Stomach (tissue), 9 donors: ENCODE results near the gene SEMA4D. TPM values are rescaled to one million over a fixed set of nuclear protein-coding genes. Genes with fewer than 3 reads are reported as not detected.

ENCODE experiments used
- DNase-seq, 2 donors: peaks; one replicate each; pipeline versions ENCODE4 v3.0.0 to v3.0.0-alpha.2; 2013 to 2019
- H3K27ac ChIP-seq, 5 donors: fragments of 200-600 bp in 4 of 5; sonication (generic) in 4 of 5; one replicate each; pipeline ENCODE4 v1.5.1; 2013 to 2019; ENCODE audit warnings: mild to moderate bottlenecking in 1 of 5, moderate library complexity in 1 of 5
- H3K27me3 ChIP-seq, 3 donors: fragments of 200-600 bp; sonication (generic); one replicate each; pipeline ENCODE4 v1.5.1; 2017 to 2019; ENCODE audit warnings: mixed run types in 1 of 3
- H3K36me3 ChIP-seq, 4 donors: fragments of 200-600 bp; sonication (generic); 1 replicate in 3 of 4; 2 replicates in 1 of 4; pipeline ENCODE4 v1.5.1; 2016 to 2019
- H3K4me1 ChIP-seq, 4 donors: fragments of 200-600 bp; sonication (generic); one replicate each; pipeline ENCODE4 v1.5.1; 2016 to 2019
- H3K4me3 ChIP-seq, 4 donors: fragments of 200-600 bp; sonication (generic) in 3 of 4; one replicate each; pipeline ENCODE4 v1.5.1; 2016 to 2019; ENCODE audit warnings: mild to moderate bottlenecking in 1 of 4
- H3K9me3 ChIP-seq, 4 donors: fragments of 200-600 bp; sonication (generic); one replicate each; pipeline ENCODE4 v1.5.1; 2016 to 2019
- EP300 ChIP-seq: sonication (generic); formaldehyde crosslinking; IDR thresholded peaks from one replicate; pipeline ENCODE4 v1.6.1; 2017; ENCODE audit warnings: antibody characterized with exemption
- POLR2A ChIP-seq, 4 donors: fragments of 450-650 bp; IDR thresholded peaks; one replicate each; pipeline ENCODE4 v1.6.1; 2016; ENCODE audit warnings: antibody characterized with exemption in 4 of 4, control low read depth in 2 of 4, mild to moderate bottlenecking in 1 of 4, moderate library complexity in 1 of 4
- POLR2AphosphoS5 ChIP-seq, 3 donors: sonication (generic); formaldehyde crosslinking; IDR thresholded peaks; one replicate each; pipeline ENCODE4 v1.6.1; 2016; ENCODE audit warnings: antibody characterized with exemption in 3 of 3
- WGBS, 5 donors: extraction: QIAGEN DNeasy Blood & Tissue Kit in 3 of 5; methylation state at CpG; one replicate each; pipeline versions ENCODE4 v1.1.5 to v1.1.7; 2013 to 2018; 5-methylcytosine and 5-hydroxymethylcytosine counted together
- intact Hi-C: fragments of 100-400 bp; cut with DNase I; formaldehyde crosslinking; loops from one replicate; pipeline ENCODE4 v1.15.1; 2023; ENCODE audit warnings: low total_unique reads
- polyA plus RNA-seq, 3 donors: library from polyadenylated mRNA; stranded (reverse); fragments of 200-250 nt; gene quantifications; one replicate each; pipeline ENCODE4 v1.2.3, GENCODE V29; 2013
- total RNA-seq, 5 donors: library from RNA; depleted of rRNA; stranded (reverse); fragments of >200 nt; gene quantifications; one replicate each; pipeline versions ENCODE4 v1.1.0 to v1.2.3, GENCODE V29; 2014 to 2016
- TF ChIP-seq, protein P1 (sequence below), 7 experiments: fragments of 450-650 bp in 4 of 7; fragments of 200-600 bp in 3 of 7; sonication (generic) in 3 of 7; IDR thresholded peaks; one replicate each; pipeline ENCODE4 v1.5.1; 2016 to 2019; ENCODE audit warnings: antibody characterized with exemption in 7 of 7, control low read depth in 2 of 7, mild to moderate bottlenecking in 1 of 7
- donor health status: healthy with polysubstance abuse.
- donor health status: Bipolar disorder and iron deficiency.
- donor health status: healthy.

The SEMA4D gene
- total and polyA plus RNA-seq, 8 donors, result 4.9 to 43.3 (median 12.5) TPM

- TF ChIP-seq, protein P1, sequence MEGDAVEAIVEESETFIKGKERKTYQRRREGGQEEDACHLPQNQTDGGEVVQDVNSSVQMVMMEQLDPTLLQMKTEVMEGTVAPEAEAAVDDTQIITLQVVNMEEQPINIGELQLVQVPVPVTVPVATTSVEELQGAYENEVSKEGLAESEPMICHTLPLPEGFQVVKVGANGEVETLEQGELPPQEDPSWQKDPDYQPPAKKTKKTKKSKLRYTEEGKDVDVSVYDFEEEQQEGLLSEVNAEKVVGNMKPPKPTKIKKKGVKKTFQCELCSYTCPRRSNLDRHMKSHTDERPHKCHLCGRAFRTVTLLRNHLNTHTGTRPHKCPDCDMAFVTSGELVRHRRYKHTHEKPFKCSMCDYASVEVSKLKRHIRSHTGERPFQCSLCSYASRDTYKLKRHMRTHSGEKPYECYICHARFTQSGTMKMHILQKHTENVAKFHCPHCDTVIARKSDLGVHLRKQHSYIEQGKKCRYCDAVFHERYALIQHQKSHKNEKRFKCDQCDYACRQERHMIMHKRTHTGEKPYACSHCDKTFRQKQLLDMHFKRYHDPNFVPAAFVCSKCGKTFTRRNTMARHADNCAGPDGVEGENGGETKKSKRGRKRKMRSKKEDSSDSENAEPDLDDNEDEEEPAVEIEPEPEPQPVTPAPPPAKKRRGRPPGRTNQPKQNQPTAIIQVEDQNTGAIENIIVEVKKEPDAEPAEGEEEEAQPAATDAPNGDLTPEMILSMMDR (IDR thresholded peaks at IDR 0.05), result no peak
- no peak for TF ChIP-seq POLR2AphosphoS5 (IDR thresholded peaks at IDR 0.05)
- H3K27ac ChIP-seq, result no peak overlapping the region
- H3K27me3 ChIP-seq, result no peaks in the 10 kb centered on the region
- DNase-seq, result no peak
- 87 to 93% (median 91%) methylated on average over 7 to 8 of the region's 8 CpGs for WGBS, 5 donors
- H3K36me3 ChIP-seq, result peaks cover 69 to 100% (median 100%) of the 10 kb centered on the region in 4 donors
- intact Hi-C loops, result no loop called here
- H3K4me3 ChIP-seq, result no peak overlapping the region
- H3K9me3 ChIP-seq, result no peaks in the 10 kb centered on the region
- H3K4me1 ChIP-seq, result peaks cover 0 to 20% (median 6%) of the 10 kb centered on the region in 4 donors
Observed at GRCh38 chr9:89357331-89358197, 140.3 kb downstream of the SEMA4D start.

DNA sequence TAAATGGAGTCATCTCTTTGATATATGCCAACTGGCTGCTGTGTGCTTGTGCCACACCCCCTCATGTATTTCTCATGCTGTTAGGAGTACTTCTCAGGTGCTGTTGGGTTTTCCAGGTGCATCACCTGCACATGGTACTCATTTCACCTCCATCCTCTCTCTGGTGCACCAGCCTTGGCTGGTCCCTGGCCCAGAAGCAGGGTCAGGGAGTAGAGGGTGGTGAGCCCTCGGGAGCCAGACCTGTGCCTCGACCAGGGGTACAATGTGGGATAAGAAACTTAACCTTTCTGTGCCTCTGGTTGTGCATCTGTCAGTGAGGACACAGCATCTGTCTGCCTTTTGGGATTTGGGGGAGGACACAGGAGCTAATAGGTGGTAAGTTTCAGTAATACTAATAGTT is 141.1 kb downstream of the SEMA4D start:
- DNase-seq, result no peak
- intact Hi-C loops, result no loop called here
- no peak overlapping the region for H3K27ac ChIP-seq
- H3K9me3 ChIP-seq, result no peaks in the 10 kb centered on the region
- peaks cover 66 to 100% (median 100%) of the 10 kb centered on the region in 4 donors for H3K36me3 ChIP-seq
- H3K4me1 ChIP-seq, result peaks cover 0 to 27% (median 6%) of the 10 kb centered on the region in 4 donors
- no peak overlapping the region for H3K4me3 ChIP-seq
- 88 to 96% (median 92%) methylated on average over 2 of the region's 2 CpGs for WGBS, 5 donors
- TF ChIP-seq EP300, result no peak
- TF ChIP-seq, protein P1 (IDR thresholded peaks at IDR 0.05), result no peak
- TF ChIP-seq POLR2A (IDR thresholded peaks at IDR 0.05), result no peak
- no peak for TF ChIP-seq POLR2AphosphoS5 (IDR thresholded peaks at IDR 0.05)
- no peaks in the 10 kb centered on the region for H3K27me3 ChIP-seq

- peaks cover 72 to 100% (median 100%) of the 10 kb centered on the region in 4 donors for H3K36me3 ChIP-seq
- no peak for TF ChIP-seq POLR2AphosphoS5 (IDR thresholded peaks at IDR 0.05)
- no peak for TF ChIP-seq POLR2A (IDR thresholded peaks at IDR 0.05)
- TF ChIP-seq, protein P1 (IDR thresholded peaks at IDR 0.05), result no peak
- no peaks in the 10 kb centered on the region for H3K9me3 ChIP-seq
- DNase-seq, result no peak
- H3K4me3 ChIP-seq, result no peak overlapping the region
- WGBS, 5 donors, result 92 to 100% (median 96%) methylated on average over 5 to 6 of the region's 6 CpGs
- H3K27ac ChIP-seq, result no peak overlapping the region
- H3K4me1 ChIP-seq, result peaks cover 0 to 26% (median 5%) of the 10 kb centered on the region in 4 donors
- intact Hi-C loops, result no loop called here
- no peaks in the 10 kb centered on the region for H3K27me3 ChIP-seq
Observed at GRCh38 chr9:89354471-89354870, 143.4 kb downstream of the SEMA4D start.

DNA sequence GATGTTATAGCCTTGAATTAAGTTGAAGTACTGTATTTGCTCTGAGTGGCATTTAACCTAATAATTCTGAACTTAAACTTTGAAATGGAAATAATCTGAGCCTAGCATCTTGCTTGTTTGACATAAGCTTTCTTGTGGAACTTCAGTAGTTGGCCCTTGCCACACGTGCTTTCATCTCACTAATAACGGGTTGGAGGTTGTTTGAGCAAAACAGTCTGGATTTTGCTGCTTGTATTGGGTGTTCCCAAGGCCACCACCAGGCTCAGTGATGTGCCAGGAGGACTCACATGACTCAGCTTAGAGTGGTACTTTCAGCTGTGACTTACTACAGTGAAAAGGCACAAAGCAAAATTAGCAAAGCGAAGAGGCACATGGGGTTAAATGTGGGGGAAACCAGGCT is 143.9 kb downstream of the SEMA4D start:
- 51 to 74% (median 62%) methylated on average over 3 of the region's 3 CpGs for WGBS, 5 donors
- Histone ChIP-seq H3K27ac (no peak overlapping the region), H3K4me3 (no peak overlapping the region), H3K27me3 (no peaks in the 10 kb centered on the region), H3K9me3 (no peaks in the 10 kb centered on the region), H3K4me1 (peaks cover 0 to 25% (median 5%) of the 10 kb centered on the region in 4 donors), H3K36me3 (peaks cover 72 to 100% (median 100%) of the 10 kb centered on the region in 4 donors)
- intact Hi-C loops, result no loop called here
- TF ChIP-seq, protein P1 (IDR thresholded peaks at IDR 0.05), result no peak
- DNase-seq, result no peak
